ENCODE data around the gene CPEB4. TPM values are rescaled to one million over a fixed set of nuclear protein-coding genes. Genes with fewer than 3 reads are reported as not detected.

The CPEB4 gene
- total RNA-seq, 4 donors from 2014 or later = 20.1 to 26.6 (median 24.2) TPM

DNA sequence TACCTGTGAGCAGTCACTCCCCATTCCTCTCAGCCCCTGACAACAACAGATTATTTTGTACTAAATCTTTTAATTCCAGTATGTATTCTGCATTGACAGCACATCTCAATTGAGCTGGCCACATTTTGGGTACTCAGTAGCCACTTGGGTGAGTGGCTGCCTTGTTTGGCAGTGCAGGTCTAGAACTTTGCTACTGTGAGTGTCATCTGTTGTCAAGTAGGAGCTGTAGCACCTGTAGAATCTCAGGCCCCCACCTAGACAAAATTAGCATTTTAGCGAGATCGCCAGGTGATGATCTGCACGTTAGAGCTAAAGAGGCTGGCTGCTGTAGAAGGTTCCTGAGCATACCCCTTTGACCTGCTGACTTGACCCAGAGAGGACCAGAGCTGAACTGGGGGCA is 44.4 kb upstream of the CPEB4 start:
- Histone ChIP-seq H3K9me3 (peaks cover 0 to 5% (median under 1%) of the 10 kb centered on the region in 4 donors), H3K4me1 (no peaks in the 10 kb centered on the region), H3K27ac (no peak overlapping the region), H3K36me3 (no peaks in the 10 kb centered on the region), H3K4me3 (no peak overlapping the region), H3K27me3 (no peaks in the 10 kb centered on the region)
- 60 to 97% methylated on average over 3 of the region's 3 CpGs for WGBS, 2 donors
- no peak for DNase-seq (ENCODE audit: low spot score in 2 of 2)
- TF ChIP-seq POLR2A (IDR thresholded peaks at IDR 0.05) = no peak
- TF ChIP-seq, protein P1, sequence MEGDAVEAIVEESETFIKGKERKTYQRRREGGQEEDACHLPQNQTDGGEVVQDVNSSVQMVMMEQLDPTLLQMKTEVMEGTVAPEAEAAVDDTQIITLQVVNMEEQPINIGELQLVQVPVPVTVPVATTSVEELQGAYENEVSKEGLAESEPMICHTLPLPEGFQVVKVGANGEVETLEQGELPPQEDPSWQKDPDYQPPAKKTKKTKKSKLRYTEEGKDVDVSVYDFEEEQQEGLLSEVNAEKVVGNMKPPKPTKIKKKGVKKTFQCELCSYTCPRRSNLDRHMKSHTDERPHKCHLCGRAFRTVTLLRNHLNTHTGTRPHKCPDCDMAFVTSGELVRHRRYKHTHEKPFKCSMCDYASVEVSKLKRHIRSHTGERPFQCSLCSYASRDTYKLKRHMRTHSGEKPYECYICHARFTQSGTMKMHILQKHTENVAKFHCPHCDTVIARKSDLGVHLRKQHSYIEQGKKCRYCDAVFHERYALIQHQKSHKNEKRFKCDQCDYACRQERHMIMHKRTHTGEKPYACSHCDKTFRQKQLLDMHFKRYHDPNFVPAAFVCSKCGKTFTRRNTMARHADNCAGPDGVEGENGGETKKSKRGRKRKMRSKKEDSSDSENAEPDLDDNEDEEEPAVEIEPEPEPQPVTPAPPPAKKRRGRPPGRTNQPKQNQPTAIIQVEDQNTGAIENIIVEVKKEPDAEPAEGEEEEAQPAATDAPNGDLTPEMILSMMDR (IDR thresholded peaks at IDR 0.05) = no peak

DNA sequence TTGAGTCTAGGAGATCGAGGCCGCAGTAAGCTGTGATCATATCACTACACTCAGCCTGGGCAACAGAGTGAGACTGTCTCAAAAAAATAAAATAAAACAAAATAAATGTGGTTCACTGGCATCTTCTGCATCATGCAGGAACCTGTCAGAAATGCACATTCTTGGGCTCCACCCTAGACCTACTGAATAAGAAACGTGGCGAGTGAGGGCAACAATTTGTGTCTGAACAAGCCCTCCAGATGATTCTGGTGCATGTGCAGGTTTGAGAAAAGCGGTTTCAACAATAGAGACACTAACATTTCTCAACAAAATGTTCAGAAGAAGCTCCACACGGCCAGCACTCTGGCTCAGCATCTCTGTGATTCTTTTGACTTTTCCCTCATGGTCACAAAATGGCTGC is 42.8 kb upstream of the CPEB4 start:
- no peak for DNase-seq (ENCODE audit: low spot score in 2 of 2)
- TF ChIP-seq EP300 (IDR thresholded peaks at IDR 0.05) = no peak
- TF ChIP-seq, protein P1 (IDR thresholded peaks at IDR 0.05) = no peak
- TF ChIP-seq POLR2A (IDR thresholded peaks at IDR 0.05) = no peak
- WGBS, 2 donors = 79 to 85% methylated on average over 6 of the region's 6 CpGs
- Histone ChIP-seq H3K4me1 (no peaks in the 10 kb centered on the region), H3K27ac (no peak overlapping the region), H3K27me3 (no peaks in the 10 kb centered on the region), H3K36me3 (no peaks in the 10 kb centered on the region), H3K9me3 (peaks cover 0 to 12% (median 2%) of the 10 kb centered on the region in 4 donors), H3K4me3 (no peak overlapping the region)

DNA sequence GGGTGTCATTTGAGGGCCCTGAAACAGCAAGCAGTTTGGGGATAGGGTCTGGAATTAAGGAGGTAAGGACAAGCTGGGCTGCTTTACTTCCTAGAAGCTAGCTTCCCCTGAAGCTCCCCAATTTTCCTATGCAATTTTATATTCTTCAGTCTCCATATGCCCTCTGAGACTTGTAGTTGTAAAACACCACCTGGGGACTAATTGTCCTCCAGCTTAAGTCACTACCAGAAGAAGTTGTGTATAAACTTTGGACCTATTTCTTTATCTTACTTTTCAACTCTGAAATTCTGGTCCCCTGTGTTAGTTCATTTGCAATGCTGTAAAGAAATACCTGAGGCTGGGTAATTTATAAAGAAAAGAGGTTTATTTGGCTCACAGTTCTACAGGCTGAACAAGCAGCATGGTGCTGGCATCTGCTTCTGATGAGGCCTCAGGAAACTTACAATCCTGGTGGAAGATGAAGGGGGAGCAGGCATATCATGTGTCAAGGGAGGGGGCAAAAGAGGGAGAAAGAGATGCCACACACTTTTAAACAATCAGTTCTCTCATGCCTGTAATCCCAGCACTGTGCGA is 41.1 kb upstream of the CPEB4 start:
- no peak overlapping the region for H3K27ac ChIP-seq
- 4 to 94% methylated on average over 1 of the region's 1 CpG for WGBS, 2 donors
- no peaks in the 10 kb centered on the region for H3K36me3 ChIP-seq
- TF ChIP-seq POLR2A (IDR thresholded peaks at IDR 0.05) = no peak
- TF ChIP-seq, protein P1 (IDR thresholded peaks at IDR 0.05) = no peak
- no peak for TF ChIP-seq EP300 (IDR thresholded peaks at IDR 0.05)
- H3K4me1 ChIP-seq = no peaks in the 10 kb centered on the region
- no peak overlapping the region for H3K4me3 ChIP-seq
- no peak for DNase-seq (ENCODE audit: low spot score in 2 of 2)
- H3K27me3 ChIP-seq = no peaks in the 10 kb centered on the region
- peaks cover 0 to 12% (median 2%) of the 10 kb centered on the region in 4 donors for H3K9me3 ChIP-seq

DNA sequence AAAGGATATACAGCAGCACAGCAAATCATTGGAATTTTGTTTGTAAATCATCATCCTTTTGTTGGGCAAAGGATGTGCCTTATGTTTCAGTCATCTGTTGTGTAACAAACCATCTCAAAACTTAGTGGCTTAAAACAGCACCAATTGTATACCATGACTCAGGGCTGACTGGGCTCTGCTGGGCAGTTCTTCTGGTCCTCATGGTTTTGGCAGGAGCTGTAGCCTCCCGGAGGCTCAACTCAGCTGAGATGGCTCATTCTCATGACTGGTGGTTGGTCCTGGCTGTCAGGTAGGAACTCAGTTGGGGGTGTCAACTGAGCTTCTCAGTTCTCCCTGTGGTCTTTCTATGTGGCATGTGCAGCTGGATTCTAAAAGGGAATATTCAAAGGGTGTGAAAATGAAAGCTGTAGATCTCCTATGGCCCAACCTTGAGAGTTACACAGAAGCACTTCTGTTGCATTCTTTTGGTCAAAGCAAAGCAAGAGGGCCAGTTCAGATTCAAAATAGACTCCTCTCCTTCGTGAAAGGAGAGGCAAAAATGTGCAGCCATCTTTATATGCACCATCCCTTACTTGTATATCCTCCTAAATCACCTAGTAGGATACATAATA is 39.1 kb upstream of the CPEB4 start:
- 50 to 88% methylated on average over 2 of the region's 2 CpGs for WGBS, 2 donors
- DNase-seq (ENCODE audit: low spot score in 2 of 2) = no peak
- Histone ChIP-seq H3K36me3 (no peaks in the 10 kb centered on the region), H3K9me3 (peaks cover 0 to 12% (median 2%) of the 10 kb centered on the region in 4 donors), H3K27ac (no peak overlapping the region), H3K4me3 (no peak overlapping the region), H3K4me1 (no peaks in the 10 kb centered on the region), H3K27me3 (no peaks in the 10 kb centered on the region)
- no peak for TF ChIP-seq POLR2A (IDR thresholded peaks at IDR 0.05)
- TF ChIP-seq, protein P1 (IDR thresholded peaks at IDR 0.05) = no peak
- no peak for TF ChIP-seq EP300 (IDR thresholded peaks at IDR 0.05)

DNA sequence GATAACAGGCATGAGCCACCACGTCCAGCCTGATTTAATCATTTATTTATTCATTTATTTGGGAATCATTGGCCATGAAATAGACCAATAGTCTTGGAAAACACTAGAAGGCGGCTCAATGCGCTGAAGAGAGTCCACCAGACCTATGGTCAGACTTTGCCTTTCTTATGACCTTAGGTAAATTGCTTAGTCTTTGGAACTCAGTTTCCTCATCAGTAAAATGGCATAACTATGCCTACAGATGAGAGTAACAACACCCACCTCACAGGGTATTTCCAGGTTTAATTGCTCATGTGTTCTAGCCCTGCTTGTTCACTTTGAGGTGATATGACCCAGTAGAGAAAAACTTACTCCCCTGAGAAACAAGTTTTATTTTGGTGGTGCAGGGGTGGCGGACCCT is 38.2 kb upstream of the CPEB4 start:
- H3K36me3 ChIP-seq = no peaks in the 10 kb centered on the region
- no peaks in the 10 kb centered on the region for H3K4me1 ChIP-seq
- no peak for DNase-seq (ENCODE audit: low spot score in 2 of 2)
- H3K27me3 ChIP-seq = no peaks in the 10 kb centered on the region
- H3K27ac ChIP-seq = no peak overlapping the region
- H3K9me3 ChIP-seq = peaks cover 0 to 12% (median 2%) of the 10 kb centered on the region in 4 donors
- H3K4me3 ChIP-seq = no peak overlapping the region
- TF ChIP-seq EP300 (IDR thresholded peaks at IDR 0.05) = no peak
- TF ChIP-seq, protein P1 (IDR thresholded peaks at IDR 0.05) = no peak
- TF ChIP-seq POLR2A (IDR thresholded peaks at IDR 0.05) = no peak
- 93 to 95% methylated on average over 4 of the region's 4 CpGs for WGBS, 2 donors

All from tibial nerve (tissue), 4 donors.